GM12878 (cell line): ENCODE measurements around the gene KRTAP29-1. TPM values are rescaled to one million over a fixed set of nuclear protein-coding genes. Genes with fewer than 3 reads are reported as not detected.

ENCODE experiments used
- ATAC-seq: fragments of 200-7000 bp; cut with Tn5 transposase; 3 replicates; pipeline ENCODE4 v1.9.1; 2020; ENCODE audit warnings: mild to moderate bottlenecking, moderate library complexity
- BruUV-seq: library from RNA; stranded (reverse); fragments of 400-500 nt; replicated peaks from 2 replicates; lab custom pipeline; 2021; lab: Mats Ljungman, UMichigan
- CTCF ChIA-PET: fragments of 300-600 bp; sonication (Branson Sonifier 250); formaldehyde crosslinking; extraction: SDS; loops from one replicate; lab custom pipeline; 2021; ENCODE audit warnings: inconsistent platforms; lab: Yijun Ruan, JAX
- POLR2A ChIA-PET: fragments of 350-600 bp; formaldehyde crosslinking; extraction: SDS; loops from one replicate; lab custom pipeline; 2021; ENCODE audit warnings: inconsistent platforms; lab: Charles Lee
- RAD21 ChIA-PET: fragments of 300-600 bp; sonication (Branson Sonifier 250); formaldehyde crosslinking; loops from one replicate; lab custom pipeline; 2023; ENCODE audit warnings: antibody characterized with exemption; ENCODE audit not compliant: unreplicated experiment; lab: Charles Lee
- SMC1A ChIA-PET: fragments of 300-600 bp; sonication (Branson Sonifier 250); formaldehyde crosslinking; loops from one replicate; lab custom pipeline; 2023; ENCODE audit not compliant: unreplicated experiment, uncharacterized antibody; lab: Charles Lee
- DNase-seq: peaks from one replicate; pipeline ENCODE4 v3.0.0-alpha.2; 2011; ENCODE audit warnings: low read depth, low spot score
- FAIRE-seq: peaks from 3 replicates; lab custom pipeline; 2011; peaks lifted over from hg19 to GRCh38; lab: Jason Lieb, UNC
- H2AFZ ChIP-seq: 2 replicates; pipeline ENCODE4 v1.6.0; 2011; ENCODE audit warnings: low read depth, low read length, control low read depth; ENCODE audit not compliant: control insufficient read depth
- H3K27ac ChIP-seq: 2 replicates; pipeline ENCODE4 v1.5.1; 2011; ENCODE audit warnings: control low read depth; ENCODE audit not compliant: control insufficient read depth, insufficient read depth
- H3K27me3 ChIP-seq, 2 experiments: replicated peaks in 1 of 2; 2 replicates each; pipeline versions ENCODE4 v1.6.0 to v1.6.1; 2011; ENCODE audit warnings: low read length in 1 of 2; ENCODE audit not compliant: control insufficient read depth in 2 of 2, insufficient read depth in 2 of 2
- H3K36me3 ChIP-seq, 2 experiments: 2 replicates each; pipeline ENCODE4 v1.5.1; 2011; ENCODE audit warnings: low read length in 1 of 2; ENCODE audit not compliant: control insufficient read depth in 2 of 2, insufficient read depth in 2 of 2
- H3K4me1 ChIP-seq: 2 replicates; pipeline ENCODE4 v1.6.1; 2011; ENCODE audit warnings: mild to moderate bottlenecking, low read length, moderate library complexity, mixed read lengths; ENCODE audit not compliant: control insufficient read depth, insufficient read depth
- H3K4me2 ChIP-seq: 2 replicates; pipeline ENCODE4 v1.6.0; 2011; ENCODE audit warnings: control low read depth; ENCODE audit not compliant: control insufficient read depth, insufficient read depth
- H3K4me3 ChIP-seq: fragments of 200-600 bp; sonication (generic); 2 replicates; pipeline ENCODE4 v1.5.1; 2016
- H3K79me2 ChIP-seq: 2 replicates; pipeline ENCODE4 v1.6.0; 2011; ENCODE audit warnings: low read length; ENCODE audit not compliant: control insufficient read depth, insufficient read depth
- H3K9ac ChIP-seq: 2 replicates; pipeline ENCODE4 v1.8.0; 2011; ENCODE audit warnings: low read length, control low read depth, mixed read lengths; ENCODE audit not compliant: control insufficient read depth, insufficient read depth
- H3K9me3 ChIP-seq: replicated peaks from 3 replicates; pipeline ENCODE4 v1.5.1; 2011; ENCODE audit warnings: mild to moderate bottlenecking, low read length; ENCODE audit not compliant: control insufficient read depth, insufficient read depth
- H4K20me1 ChIP-seq: 2 replicates; pipeline ENCODE4 v1.6.0; 2011; ENCODE audit not compliant: control insufficient read depth, insufficient read depth
- BACH1 ChIP-seq: fragments of 450-650 bp; IDR thresholded peaks from 2 replicates; pipeline ENCODE4 v1.6.1; 2017; ENCODE audit warnings: mild to moderate bottlenecking, borderline replicate concordance
- CREB1 ChIP-seq: IDR thresholded peaks from 2 replicates; pipeline ENCODE4 v1.6.1; 2012; ENCODE audit warnings: low read depth, mild to moderate bottlenecking, inconsistent platforms
- E4F1 ChIP-seq: fragments of 450-650 bp; IDR thresholded peaks from 2 replicates; pipeline ENCODE4 v1.6.1; 2018; ENCODE audit warnings: borderline replicate concordance, mild to moderate bottlenecking; ENCODE audit not compliant: partially characterized antibody
- IRF5 ChIP-seq: fragments of 450-650 bp; IDR thresholded peaks from 2 replicates; pipeline ENCODE4 v1.6.1; 2017; ENCODE audit warnings: borderline replicate concordance
- KDM1A ChIP-seq: fragments of 200-600 bp; sonication (generic); IDR thresholded peaks from 2 replicates; pipeline ENCODE4 v1.6.1; 2016; ENCODE audit warnings: borderline replicate concordance
- LARP7 ChIP-seq: fragments of 450-650 bp; IDR thresholded peaks from 2 replicates; pipeline ENCODE4 v1.6.1; 2017; ENCODE audit warnings: mild to moderate bottlenecking
- MTA2 ChIP-seq: fragments of 450-650 bp; IDR thresholded peaks from 2 replicates; pipeline ENCODE4 v1.6.1; 2016; ENCODE audit warnings: low read depth, mild to moderate bottlenecking, moderate library complexity
- NBN ChIP-seq: fragments of 450-650 bp; IDR thresholded peaks from 2 replicates; pipeline ENCODE4 v1.6.1; 2016
- NR2C2 ChIP-seq: IDR thresholded peaks from 2 replicates; pipeline ENCODE4 v1.6.1; 2011; ENCODE audit warnings: borderline replicate concordance, low read depth; ENCODE audit not compliant: control insufficient read depth, insufficient read length
- POLR2AphosphoS2 ChIP-seq: IDR thresholded peaks from 2 replicates; pipeline ENCODE4 v1.6.1; 2011; ENCODE audit warnings: low read depth, mild to moderate bottlenecking, low read length, improper control_type of control experiment, moderate library complexity
- RAD51 ChIP-seq: fragments of 450-650 bp; IDR thresholded peaks from 2 replicates; pipeline ENCODE4 v1.6.1; 2016; ENCODE audit warnings: moderate library complexity, mild to moderate bottlenecking, inconsistent platforms
- RB1 ChIP-seq: fragments of 450-650 bp; formaldehyde crosslinking; IDR thresholded peaks from 2 replicates; pipeline ENCODE4 v1.6.1; 2017; ENCODE audit warnings: mild to moderate bottlenecking, borderline replicate concordance
- RBBP5 ChIP-seq: fragments of 200-600 bp; sonication (generic); conservative IDR thresholded peaks from 2 replicates; pipeline ENCODE4 v1.6.1; 2016
- SMC3 ChIP-seq: IDR thresholded peaks from 2 replicates; pipeline ENCODE4 v1.6.1; 2011; ENCODE audit warnings: low read length, improper control_type of control experiment, borderline replicate concordance
- STAT1 ChIP-seq: fragments of 450-650 bp; conservative IDR thresholded peaks from 2 replicates; pipeline ENCODE4 v1.6.1; 2014; ENCODE audit warnings: antibody characterized with exemption, mild to moderate bottlenecking
- ZNF217 ChIP-seq: fragments of 450-650 bp; IDR thresholded peaks from 2 replicates; pipeline ENCODE4 v1.6.1; 2017; ENCODE audit warnings: antibody characterized with exemption, mild to moderate bottlenecking
- ZNF24 ChIP-seq: fragments of 450-650 bp; IDR thresholded peaks from 2 replicates; pipeline ENCODE4 v1.6.1; 2017; ENCODE audit warnings: antibody characterized with exemption, mild to moderate bottlenecking
- ZNF384 ChIP-seq: IDR thresholded peaks from 2 replicates; pipeline ENCODE4 v1.6.1; 2012; ENCODE audit warnings: low read depth, mild to moderate bottlenecking, low read length, improper control_type of control experiment, borderline replicate concordance
- WGBS: methylation state at CpG from one replicate; pipeline ENCODE4 v1.1.6; 2016; ENCODE audit warnings: low lambda C conversion rate; ENCODE audit not compliant: insufficient replicate concordance, insufficient coverage; ENCODE audit errors: missing lambda C conversion rate; 5-methylcytosine and 5-hydroxymethylcytosine counted together
- in situ Hi-C: fragments of 300-500 bp; cut with MboI; formaldehyde crosslinking; loops from 9 replicates; pipeline ENCODE4 v1.14.3; 2018; ENCODE audit warnings: mixed read lengths
- intact Hi-C: fragments of 100-400 bp; cut with micrococcal nuclease; formaldehyde crosslinking; loops from one replicate; pipeline ENCODE4 v1.14.2; 2022; ENCODE audit not compliant: unreplicated experiment
- polyA plus RNA-seq, 11 experiments: library from polyadenylated mRNA; depleted of rRNA in 4 of 11; unstranded in 6 of 11; stranded (reverse) in 5 of 11; fragments of >200 nt; fragmentation: Nextera tagmentation in 4 of 11; fragmentation: Illumina TruSeq in 1 of 11; extraction: Ambion mirVana in 4 of 11; extraction: Trizol in 1 of 11; gene quantifications; 1 replicate in 1 of 11; 2 replicates in 10 of 11; pipeline versions ENCODE4 v1.2.1 to v1.2.3, GENCODE V29; 2011 to 2016; ENCODE audit warnings: inconsistent platforms in 2 of 11, missing spikeins in 2 of 11, low read depth in 1 of 11
- total RNA-seq, 4 experiments: library from RNA; depleted of rRNA in 3 of 4; stranded (reverse); fragments of >200 nt in 3 of 4; fragmentation: Illumina TruSeq in 1 of 4; extraction: Trizol in 1 of 4; gene quantifications; 2 replicates each; pipeline versions ENCODE4 v1.2.1 to v1.2.3, GENCODE V29; 2013 to 2021
- TF ChIP-seq, protein P1 (sequence below): IDR thresholded peaks from 2 replicates; pipeline ENCODE4 v1.6.1; 2012; ENCODE audit warnings: low read depth, low read length, improper control_type of control experiment

KRTAP29-1 gene
- total and polyA plus RNA-seq, 10 of the 15 experiments (the other 5 are each of a cell fraction or from before 2014, with no cell fraction given) = 1.9 TPM; not detected in 9

DNA sequence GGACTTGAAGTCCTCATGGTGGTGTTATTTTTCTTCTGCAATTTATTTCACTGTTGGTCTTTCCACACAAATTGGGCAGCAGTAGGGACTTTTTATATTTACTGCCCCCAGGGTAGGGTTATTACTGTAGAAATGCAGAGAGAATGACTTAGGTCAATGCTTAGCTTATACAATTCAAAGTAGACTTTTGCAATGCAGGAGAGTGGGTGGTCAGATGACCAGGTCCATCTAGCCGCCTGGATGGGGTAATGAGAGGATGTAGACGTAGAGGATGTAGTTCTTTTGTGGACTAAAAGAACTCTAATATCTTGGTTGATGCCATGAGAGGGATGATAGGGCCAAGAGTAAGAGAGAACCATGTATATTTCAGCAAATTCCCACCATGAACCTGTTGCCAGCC, 15.6 kb upstream of the KRTAP29-1 start:
- no peaks in the 10 kb centered on the region; the same call in 2 of the 3 replicates for H3K9me3 ChIP-seq
- no peak for ATAC-seq
- no peak overlapping the region for H3K27ac ChIP-seq
- ChIA-PET SMC1A (no interaction called here), RAD21 (no interaction called here), CTCF (no interaction called here), POLR2A (interaction anchor here (0.6 kb wide), 1 partner anchor 460 kb away, joined by 3 read pairs; no protein-coding TSS in a partner anchor)
- no peaks in the 10 kb centered on the region for H3K36me3 ChIP-seq
- H3K79me2 ChIP-seq = no peaks in the 10 kb centered on the region
- no peak for DNase-seq
- BruUV-seq = no TSS peak
- H2AFZ ChIP-seq = no peak overlapping the region
- WGBS = 0% methylated on average over 2 of the region's 2 CpGs
- TF ChIP-seq KDM1A (no peak), IRF5 (no peak), RB1 (no peak), STAT1 (no peak), LARP7 (no peak), NBN (no peak), RAD51 (no peak), CREB1 (no peak), ZNF217 (no peak), ZNF24 (no peak), RBBP5 (no peak), E4F1 (no peak), ZNF384 (no peak), NR2C2 (no peak), MTA2 (no peak), BACH1 (no peak), POLR2AphosphoS2 (no peak), SMC3 (no peak)
- TF ChIP-seq, protein P1, sequence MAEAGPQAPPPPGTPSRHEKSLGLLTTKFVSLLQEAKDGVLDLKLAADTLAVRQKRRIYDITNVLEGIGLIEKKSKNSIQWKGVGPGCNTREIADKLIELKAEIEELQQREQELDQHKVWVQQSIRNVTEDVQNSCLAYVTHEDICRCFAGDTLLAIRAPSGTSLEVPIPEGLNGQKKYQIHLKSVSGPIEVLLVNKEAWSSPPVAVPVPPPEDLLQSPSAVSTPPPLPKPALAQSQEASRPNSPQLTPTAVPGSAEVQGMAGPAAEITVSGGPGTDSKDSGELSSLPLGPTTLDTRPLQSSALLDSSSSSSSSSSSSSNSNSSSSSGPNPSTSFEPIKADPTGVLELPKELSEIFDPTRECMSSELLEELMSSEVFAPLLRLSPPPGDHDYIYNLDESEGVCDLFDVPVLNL = no peak
- H3K27me3 ChIP-seq = no peaks in the 10 kb centered on the region
- in situ Hi-C loops (no loop called here), intact Hi-C loops (no loop called here)
- no peaks in the 10 kb centered on the region for H4K20me1 ChIP-seq
- no peak overlapping the region for H3K9ac ChIP-seq
- FAIRE-seq = no peak
- H3K4me3 ChIP-seq = no peak overlapping the region
- H3K4me2 ChIP-seq = no peak overlapping the region
- no peaks in the 10 kb centered on the region for H3K4me1 ChIP-seq
